ENCODE data around the gene CCNE1.

GRCh38 chr19:29767039-29767735 is 44.6 kb upstream of the CCNE1 start:
- TF ChIP-seq CTCF (IDR thresholded peaks at IDR 0.05; ENCODE audit: poor library complexity) (no peak), EZH2phosphoT487 (IDR thresholded peaks at IDR 0.05; ENCODE audit: low read depth, severe bottlenecking, unreplicated experiment) (no peak)
